C4-2B (cell line): ENCODE measurements around the gene PDE4B.

Source experiments
- CTCF ChIP-seq: fragments of 450-650 bp; conservative IDR thresholded peaks from 2 replicates; pipeline ENCODE4 v1.5.1; 2017; ENCODE audit warnings: mild to moderate bottlenecking
- ZFX ChIP-seq: fragments of 450-650 bp; IDR thresholded peaks from 2 replicates; pipeline ENCODE4 v1.6.1; 2017

- TF ChIP-seq CTCF (no peak), ZFX (no peak)
These were observed 474.1 kb downstream of the PDE4B start for GRCh38 chr1:66266756-66267155.
